ENCODE data around the gene DPF3.

GRCh38 chr14:72736308-72736707 lies 157.6 kb downstream of the DPF3 start:
- no peak for TF ChIP-seq CTCF (IDR thresholded peaks at IDR 0.05)
- no peak for TF ChIP-seq POLR2A (IDR thresholded peaks at IDR 0.05)

Measured in lower leg skin (tissue), 3 donors.